ENCODE measurements around the gene TRNP1. TPM values are rescaled to one million over a fixed set of nuclear protein-coding genes. Genes with fewer than 3 reads are reported as not detected.
"Not testable (repeated sequence)": the region's sequence is repeated elsewhere in the genome, so short reads cannot be mapped to it uniquely, and the experiment has no call there.

TRNP1 gene, protein sequence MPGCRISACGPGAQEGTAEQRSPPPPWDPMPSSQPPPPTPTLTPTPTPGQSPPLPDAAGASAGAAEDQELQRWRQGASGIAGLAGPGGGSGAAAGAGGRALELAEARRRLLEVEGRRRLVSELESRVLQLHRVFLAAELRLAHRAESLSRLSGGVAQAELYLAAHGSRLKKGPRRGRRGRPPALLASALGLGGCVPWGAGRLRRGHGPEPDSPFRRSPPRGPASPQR
- total RNA-seq (2014; rRNA removed; shearing (Covaris generic); ENCODE audit: low replicate concordance) = 4.7 and 8.8 TPM in 2 replicates

- no peaks in the 10 kb centered on the region for H3K36me3 ChIP-seq
- H3K4me3 ChIP-seq = peak within 1 kb of the TSS; percentile 58
- H3K9me3 ChIP-seq = no peaks in the 10 kb centered on the region
- H3K27me3 ChIP-seq = no peaks in the 10 kb centered on the region
- peak; percentile 77 for DNase-seq
These were observed at the start of gene TRNP1 for GRCh38 chr1:26993237-26994019. Gene TRNP1 (plus strand): TSS chr1:26993692. CDS start chr1:26993787, 95 bp downstream.

GRCh38 chr1:26945138-26945537 lies 48.4 kb upstream of the TRNP1 start:
- Histone ChIP-seq H3K27me3 (no peaks in the 10 kb centered on the region), H3K9me3 (no peaks in the 10 kb centered on the region), H3K36me3 (peaks cover 62% of the 10 kb centered on the region), H3K4me3 (no peak overlapping the region)
- DNase-seq = no peak

GRCh38 chr1:26945728-26946127 lies 47.8 kb upstream of the TRNP1 start:
- Histone ChIP-seq H3K9me3 (no peaks in the 10 kb centered on the region), H3K4me3 (no peak overlapping the region), H3K36me3 (peaks cover 62% of the 10 kb centered on the region), H3K27me3 (no peaks in the 10 kb centered on the region)
- DNase-seq = no peak

DNA sequence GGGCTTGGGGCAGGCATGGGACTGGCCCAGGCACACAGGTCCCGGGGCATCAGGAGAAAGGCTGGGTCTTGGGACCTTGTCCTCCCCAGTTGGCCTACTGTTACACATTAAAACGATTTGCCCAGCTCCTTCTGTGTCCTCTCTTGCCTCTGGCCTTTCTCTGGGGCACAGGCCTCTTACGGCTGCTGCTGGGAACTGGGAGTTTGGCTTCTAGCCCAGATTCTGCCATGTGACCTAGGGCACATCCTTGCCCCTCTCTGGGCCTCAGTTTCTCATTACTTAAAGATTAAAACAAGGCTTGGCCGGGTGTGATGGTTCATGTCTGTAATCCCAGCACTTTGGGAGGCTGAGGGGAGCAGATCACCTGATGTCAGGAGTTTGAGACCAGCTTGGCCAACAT lies 47.2 kb upstream of the TRNP1 start:
- Histone ChIP-seq H3K4me3 (no peak overlapping the region), H3K36me3 (peaks cover 60% of the 10 kb centered on the region), H3K27me3 (no peaks in the 10 kb centered on the region), H3K9me3 (no peaks in the 10 kb centered on the region)
- DNase-seq = no peak

DNA sequence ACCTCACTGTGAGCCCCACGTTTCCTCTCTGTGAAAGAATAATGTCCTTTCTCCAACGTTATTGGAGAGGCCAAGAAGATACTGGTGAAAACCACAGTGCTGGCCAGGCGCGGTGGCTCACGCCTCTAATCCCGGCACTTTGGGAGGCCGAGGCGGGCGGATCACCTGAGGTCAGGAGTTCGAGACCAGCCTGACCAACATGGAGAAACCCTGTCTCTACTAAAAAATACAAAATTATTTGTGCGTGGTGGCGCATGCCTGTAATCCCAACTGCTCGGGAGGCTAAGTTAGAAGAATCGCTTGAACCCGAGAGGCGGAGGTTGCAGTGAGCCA lies 44.8 kb upstream of the TRNP1 start:
- H3K27me3 ChIP-seq, H3K4me3 ChIP-seq, H3K9me3 ChIP-seq, DNase-seq: not testable (repeated sequence)
- peaks cover 36% of the 10 kb centered on the region for H3K36me3 ChIP-seq

DNA sequence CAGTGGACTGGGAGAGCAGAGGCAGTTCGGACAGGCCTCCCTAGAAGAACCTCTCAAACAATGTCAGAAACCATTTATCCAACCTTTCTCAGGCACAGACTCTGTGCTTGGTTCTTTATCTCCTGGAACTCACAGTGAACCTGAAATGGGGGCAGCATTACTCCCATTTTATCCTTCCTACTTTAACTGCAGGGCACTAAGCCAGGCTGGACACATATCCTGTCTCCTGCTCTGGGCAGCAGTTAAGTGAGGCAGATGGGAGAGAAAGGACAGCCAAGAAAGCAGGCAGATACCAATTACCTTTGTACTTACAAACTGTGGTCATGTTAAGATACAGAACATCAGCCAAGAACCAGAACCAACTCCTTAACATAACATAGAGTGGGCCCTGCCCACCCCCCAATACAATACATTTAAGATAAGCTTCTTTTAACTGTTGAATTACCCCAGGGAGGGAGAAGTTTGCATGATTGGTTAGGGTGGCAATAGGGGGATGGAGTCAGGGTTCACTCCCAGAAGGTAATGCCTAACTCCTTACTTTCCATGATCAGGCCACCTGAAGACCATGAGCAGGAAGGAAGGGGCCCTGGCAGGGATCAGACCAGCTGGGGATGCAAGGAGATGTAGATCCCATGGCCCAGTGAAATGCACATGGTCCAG lies 44.1 kb upstream of the TRNP1 start:
- Histone ChIP-seq H3K9me3 (no peaks in the 10 kb centered on the region), H3K27me3 (no peaks in the 10 kb centered on the region), H3K36me3 (peaks cover 31% of the 10 kb centered on the region), H3K4me3 (no peak overlapping the region)
- DNase-seq = peak; percentile 36

DNA sequence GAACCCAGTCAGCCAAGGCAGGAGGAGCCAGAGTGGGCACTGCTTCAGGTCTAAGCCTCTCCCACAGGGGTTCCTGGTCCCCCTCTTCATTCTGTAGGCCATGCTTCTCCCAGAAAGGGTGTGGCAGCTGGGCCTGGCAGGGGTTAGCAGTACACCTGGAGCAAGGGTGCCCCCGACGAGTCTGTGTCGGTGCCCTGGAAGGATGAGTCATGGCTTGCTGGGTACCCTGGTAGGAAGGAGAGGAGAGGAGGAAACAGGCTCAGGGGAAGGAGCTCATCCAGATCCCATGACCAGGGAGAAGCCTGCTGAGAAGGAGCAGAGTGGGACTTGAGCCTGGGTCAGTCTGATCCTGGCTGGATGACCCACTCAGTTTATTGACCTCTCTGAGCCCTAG lies 43.6 kb upstream of the TRNP1 start:
- H3K9me3 ChIP-seq = no peaks in the 10 kb centered on the region
- no peaks in the 10 kb centered on the region for H3K27me3 ChIP-seq
- peaks cover 25% of the 10 kb centered on the region for H3K36me3 ChIP-seq
- H3K4me3 ChIP-seq = no peak overlapping the region
- DNase-seq = peak; percentile 32

- DNase-seq = no peak
- Histone ChIP-seq H3K9me3 (no peaks in the 10 kb centered on the region), H3K27me3 (no peaks in the 10 kb centered on the region), H3K36me3 (peaks cover 19% of the 10 kb centered on the region), H3K4me3 (no peak overlapping the region)
These were observed 42.9 kb upstream of the TRNP1 start for GRCh38 chr1:26950602-26951001.

DNA sequence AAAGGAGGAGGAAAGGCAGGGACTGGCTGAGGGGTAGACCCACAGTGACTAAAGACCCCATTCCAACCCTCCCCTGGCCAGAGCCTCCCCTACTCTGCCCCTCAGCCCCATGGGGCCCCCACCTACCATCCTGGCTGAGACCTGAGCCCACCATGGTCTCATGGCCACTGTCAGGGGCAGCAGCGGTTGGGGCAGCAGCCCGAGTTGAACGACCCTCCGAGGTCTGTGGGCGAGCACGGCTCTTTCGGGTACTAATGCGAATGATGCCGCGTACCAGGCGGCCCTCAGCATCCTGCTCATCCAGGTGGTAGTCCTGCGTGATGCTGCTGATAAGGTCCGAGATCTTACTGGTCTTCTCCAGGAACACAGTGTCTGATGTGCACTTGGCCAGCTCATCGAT lies 42.3 kb upstream of the TRNP1 start:
- no peak for DNase-seq
- peaks cover 12% of the 10 kb centered on the region for H3K36me3 ChIP-seq
- H3K9me3 ChIP-seq = no peaks in the 10 kb centered on the region
- no peak overlapping the region for H3K4me3 ChIP-seq
- no peaks in the 10 kb centered on the region for H3K27me3 ChIP-seq

GRCh38 chr1:26951821-26952497 lies 41.5 kb upstream of the TRNP1 start:
- no peak overlapping the region for H3K4me3 ChIP-seq
- no peaks in the 10 kb centered on the region for H3K27me3 ChIP-seq
- no peaks in the 10 kb centered on the region for H3K9me3 ChIP-seq
- no peak for DNase-seq
- peaks cover 5% of the 10 kb centered on the region for H3K36me3 ChIP-seq

DNA sequence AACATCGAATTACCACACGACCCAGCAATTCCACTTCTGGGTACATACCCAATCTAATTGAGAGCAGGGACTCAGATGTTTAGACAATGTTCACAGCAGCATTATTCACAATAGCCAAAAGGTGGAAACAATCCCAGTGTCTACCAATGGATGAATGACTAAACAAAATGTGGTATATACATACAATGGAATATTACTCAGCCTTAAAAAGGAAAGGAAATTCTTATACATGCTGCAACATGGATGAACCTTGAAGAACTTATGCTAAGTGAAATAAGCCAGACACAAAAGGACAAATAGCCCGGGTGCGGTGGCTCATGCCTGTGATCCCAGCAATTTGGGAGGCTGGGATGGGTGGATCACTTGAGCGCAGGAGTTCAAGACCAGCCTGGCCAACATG lies 40.1 kb upstream of the TRNP1 start:
- Histone ChIP-seq H3K27me3 (no peaks in the 10 kb centered on the region), H3K9me3 (no peaks in the 10 kb centered on the region)
- DNase-seq = no peak

DNA sequence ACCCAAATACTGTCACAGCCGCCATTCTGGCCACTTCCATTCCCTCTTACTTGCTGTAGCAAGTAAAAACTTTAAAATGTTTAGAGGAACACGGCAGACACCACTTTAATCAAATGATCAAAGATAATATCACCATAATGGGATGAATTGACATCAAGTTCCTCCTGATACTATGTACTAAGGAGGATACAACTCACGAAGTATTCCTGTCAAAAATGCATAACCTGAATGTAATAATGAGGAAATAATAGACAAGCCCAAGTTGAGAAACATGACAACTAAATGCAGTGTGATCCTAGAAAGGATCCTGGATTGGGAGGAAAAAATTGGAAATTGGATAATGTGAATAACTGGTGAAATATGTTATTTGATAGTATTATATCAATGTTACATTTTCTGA lies 37.2 kb upstream of the TRNP1 start:
- no peak for DNase-seq
- H3K36me3 ChIP-seq = no peaks in the 10 kb centered on the region
- H3K4me3 ChIP-seq = no peak overlapping the region
- no peaks in the 10 kb centered on the region for H3K27me3 ChIP-seq
- no peaks in the 10 kb centered on the region for H3K9me3 ChIP-seq

More for the DNA sequence above, 40.1 kb upstream of the TRNP1 start:
- Histone ChIP-seq H3K36me3 (no peaks in the 10 kb centered on the region; the same call in 1 of the 2 replicates), H3K4me3 (no peak overlapping the region)

DNA sequence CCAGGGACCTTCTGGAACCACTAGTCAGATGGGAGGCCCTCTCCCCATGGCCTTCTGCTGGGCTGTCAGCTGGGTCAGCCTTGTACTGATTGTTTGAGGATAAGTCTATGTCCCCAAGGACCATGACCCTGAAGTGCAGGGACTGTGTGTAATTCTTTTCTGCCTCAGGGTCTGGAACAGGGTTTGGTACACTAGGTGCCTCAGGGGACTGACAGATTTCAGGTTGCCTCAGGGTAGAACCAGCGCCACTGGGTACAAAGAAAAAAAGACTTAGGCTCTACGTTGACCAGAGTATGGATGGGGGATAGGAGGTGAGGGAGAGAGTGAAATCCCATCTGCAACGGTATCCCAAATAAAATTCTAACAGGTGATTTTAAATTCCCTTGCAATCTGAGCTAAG lies 36.2 kb upstream of the TRNP1 start:
- H3K4me3 ChIP-seq = no peak overlapping the region
- H3K27me3 ChIP-seq = no peaks in the 10 kb centered on the region
- no peaks in the 10 kb centered on the region for H3K9me3 ChIP-seq
- no peak for DNase-seq
- no peaks in the 10 kb centered on the region for H3K36me3 ChIP-seq

DNA sequence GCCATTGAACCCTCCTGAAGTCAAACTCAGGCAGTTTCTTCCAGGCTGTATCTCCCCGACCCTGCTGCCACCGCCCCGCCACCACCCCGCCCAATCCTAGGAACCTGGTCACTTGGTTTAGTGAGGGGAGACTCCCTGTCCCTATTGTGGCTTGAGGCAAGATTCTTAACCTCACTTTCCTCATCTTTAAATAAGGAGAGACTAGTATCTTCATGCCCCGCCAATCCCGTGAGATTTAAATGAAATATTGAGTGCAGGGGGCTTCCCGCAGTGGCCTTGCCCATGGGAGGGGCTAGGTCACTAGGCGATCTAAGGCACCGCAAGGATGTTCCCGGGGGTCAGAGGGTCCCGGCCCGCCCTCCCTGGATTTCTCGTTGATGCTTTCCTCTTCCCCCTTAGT lies 34.2 kb upstream of the TRNP1 start:
- no peak for DNase-seq
- H3K9me3 ChIP-seq = no peaks in the 10 kb centered on the region
- H3K27me3 ChIP-seq = no peaks in the 10 kb centered on the region
- no peak overlapping the region for H3K4me3 ChIP-seq
- H3K36me3 ChIP-seq = no peaks in the 10 kb centered on the region

GRCh38 chr1:26959722-26960624 lies 33.5 kb upstream of the TRNP1 start, which contains the start of gene KDF1:
Gene KDF1 (minus strand): TSS chr1:26960468. CDS start chr1:26952380, 8,088 bp downstream.
- H3K27me3 ChIP-seq = no peaks in the 10 kb centered on the region
- H3K9me3 ChIP-seq = no peaks in the 10 kb centered on the region
- H3K36me3 ChIP-seq = no peaks in the 10 kb centered on the region
- no peak for DNase-seq
- H3K4me3 ChIP-seq = no peak within 1 kb of the TSS

DNA sequence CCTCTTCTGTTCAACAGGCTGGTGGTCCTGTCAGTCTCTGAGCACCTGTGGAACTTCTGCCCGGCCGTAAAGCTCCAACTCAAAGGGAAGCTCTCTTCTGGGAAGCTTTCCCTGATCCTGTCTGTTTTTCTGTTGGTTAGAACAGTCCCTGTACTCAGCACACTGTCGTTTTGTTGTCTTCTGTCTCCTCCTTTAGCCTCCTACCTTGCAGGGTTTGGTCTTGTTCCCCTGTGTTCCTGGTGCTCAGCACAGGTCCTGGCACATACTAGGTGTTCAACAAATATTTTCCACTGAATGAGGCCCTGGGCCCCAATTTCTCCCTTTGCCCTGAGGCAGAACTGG lies 32.9 kb upstream of the TRNP1 start:
- H3K9me3 ChIP-seq = no peaks in the 10 kb centered on the region
- no peak for DNase-seq
- no peak overlapping the region for H3K4me3 ChIP-seq
- no peaks in the 10 kb centered on the region for H3K27me3 ChIP-seq
- no peaks in the 10 kb centered on the region for H3K36me3 ChIP-seq

Measured in MG63 (cell line).